Gastroesophageal sphincter (tissue), 3 donors: Measurements from ENCODE around the gene HSPA12A.

ENCODE experiments used
- CTCF ChIP-seq, 4 experiments: fragments of 200-600 bp in 2 of 4; fragments of 450-650 bp in 2 of 4; sonication (generic) in 1 of 4; IDR thresholded peaks; one replicate each; pipeline ENCODE4 v1.5.1; 2017 to 2019; ENCODE audit warnings: antibody characterized with exemption in 4 of 4, mild to moderate bottlenecking in 2 of 4, moderate library complexity in 2 of 4
- EP300 ChIP-seq: sonication (generic); formaldehyde crosslinking; IDR thresholded peaks from one replicate; pipeline ENCODE4 v1.6.1; 2017; ENCODE audit warnings: antibody characterized with exemption, mild to moderate bottlenecking
- POLR2A ChIP-seq, 2 donors: fragments of 450-650 bp; IDR thresholded peaks; one replicate each; pipeline ENCODE4 v1.6.1; 2017; ENCODE audit warnings: antibody characterized with exemption in 2 of 2, mild to moderate bottlenecking in 2 of 2, moderate library complexity in 1 of 2
- POLR2AphosphoS5 ChIP-seq: sonication (generic); formaldehyde crosslinking; IDR thresholded peaks from one replicate; pipeline ENCODE4 v1.6.1; 2017; ENCODE audit warnings: antibody characterized with exemption

GRCh38 chr10:116669080-116669479 is 73.3 kb downstream of the HSPA12A start:
- no peak for TF ChIP-seq CTCF (IDR thresholded peaks at IDR 0.05)
- TF ChIP-seq POLR2A (IDR thresholded peaks at IDR 0.05): no peak
- TF ChIP-seq EP300: no peak
- TF ChIP-seq POLR2AphosphoS5: no peak
